GM19025 (cell line): ENCODE measurements around the gene PDE6B.
"Not testable (repeated sequence)": the region's sequence is repeated elsewhere in the genome, so short reads cannot be mapped to it uniquely, and the experiment has no call there.

Experiments
- ATAC-seq: cut with Tn5 transposase; IDR thresholded peaks from one replicate; pipeline ENCODE4 v1.9.1; 2021; ENCODE audit warnings: mild to moderate bottlenecking, low read depth, moderate library complexity; ENCODE audit not compliant: unreplicated experiment

PDE6B gene

DNA sequence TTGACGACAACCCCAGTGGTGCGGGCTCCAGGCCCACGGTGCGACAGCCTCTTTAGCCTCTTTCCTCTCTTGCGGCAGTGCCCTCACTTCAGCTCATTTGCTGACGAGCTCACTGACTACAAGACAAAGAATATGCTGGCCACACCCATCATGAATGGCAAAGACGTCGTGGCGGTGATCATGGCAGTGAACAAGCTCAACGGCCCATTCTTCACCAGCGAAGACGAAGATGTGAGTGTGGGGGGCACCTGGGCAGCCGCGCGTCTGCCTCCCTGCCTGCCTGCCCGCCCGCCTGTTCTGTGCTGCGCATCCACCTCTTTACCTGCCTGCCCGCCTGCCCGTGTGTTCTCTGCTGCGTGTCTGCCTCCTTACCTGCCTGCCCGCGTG lies 9.2 kb downstream of the PDE6B start:
- no peak for ATAC-seq

GRCh38 chr4:635066-635835 lies 9.9 kb downstream of the PDE6B start:
- ATAC-seq: not testable (repeated sequence)

DNA sequence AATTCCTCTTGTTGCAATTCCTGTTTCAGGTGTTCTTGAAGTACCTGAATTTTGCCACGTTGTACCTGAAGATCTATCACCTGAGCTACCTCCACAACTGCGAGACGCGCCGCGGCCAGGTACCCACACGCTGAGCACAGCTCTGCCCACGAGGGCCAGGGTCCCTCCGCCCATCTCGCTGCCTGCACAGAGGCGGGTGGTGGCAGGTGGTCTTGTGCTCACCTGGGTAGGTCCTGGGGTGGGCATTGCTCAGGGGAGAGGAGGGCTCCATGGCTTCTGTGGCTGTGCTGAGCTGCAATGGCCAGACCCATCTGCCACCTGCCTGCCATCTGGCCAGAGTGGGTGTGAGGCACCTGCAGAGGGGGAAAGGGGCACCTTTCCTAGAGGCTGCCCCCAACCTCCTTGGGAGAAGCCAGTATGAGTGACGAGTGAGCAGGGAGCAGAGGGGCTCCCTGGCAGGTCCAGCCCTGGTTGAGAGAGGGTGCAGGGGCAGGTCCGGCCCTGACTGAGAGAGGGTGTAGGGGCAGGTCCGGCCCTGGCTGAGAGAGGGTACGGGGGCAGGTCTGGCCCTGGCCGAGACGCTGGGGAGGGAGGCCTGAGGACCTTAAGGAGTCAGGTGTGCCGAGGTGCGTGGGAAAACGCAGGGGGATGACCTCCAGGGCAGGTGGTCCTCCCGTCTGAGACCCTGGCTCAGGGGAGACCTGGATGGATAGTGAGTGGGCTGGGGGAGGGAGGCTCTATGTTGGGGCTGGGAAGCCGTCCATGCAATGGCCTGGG lies 10.7 kb downstream of the PDE6B start:
- ATAC-seq: no peak

- ATAC-seq: no peak
These were observed 11.3 kb downstream of the PDE6B start for GRCh38 chr4:636628-637159.

DNA sequence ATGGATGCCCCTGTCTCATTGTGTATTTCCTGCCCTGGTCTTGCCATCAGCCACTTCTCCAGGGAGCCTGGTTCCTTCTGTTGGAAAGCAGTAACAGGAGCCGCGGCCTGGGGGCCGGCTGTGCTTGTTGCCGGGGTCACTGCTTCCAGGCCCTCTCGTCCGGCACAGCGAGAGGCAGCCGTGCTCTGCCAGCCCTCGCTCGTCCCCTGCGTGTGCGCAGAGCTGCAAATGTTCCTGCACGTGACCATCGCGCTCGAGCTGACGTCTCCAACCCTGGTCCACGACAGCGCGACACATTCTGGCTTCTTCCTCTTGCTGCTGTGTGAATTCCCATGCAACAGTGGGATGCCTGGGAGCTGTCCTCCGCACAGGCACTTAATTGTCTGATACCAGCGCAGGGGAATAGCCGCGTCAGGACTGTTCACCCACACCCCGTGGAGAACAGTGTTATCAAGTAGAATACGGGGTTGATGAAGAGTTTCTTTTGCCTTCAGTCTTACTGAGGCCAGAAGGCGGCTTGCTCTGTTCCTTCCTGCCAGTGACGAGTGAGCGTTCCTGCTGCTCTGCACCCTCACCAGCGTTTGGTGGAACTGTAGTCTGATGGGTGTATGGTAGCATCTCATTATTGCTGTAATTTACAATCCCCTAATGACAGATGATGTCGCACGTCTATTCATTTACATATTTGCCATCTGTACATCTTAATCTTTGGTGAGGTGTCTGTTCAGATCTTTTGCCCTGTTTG lies 12.3 kb downstream of the PDE6B start:
- no peak for ATAC-seq

DNA sequence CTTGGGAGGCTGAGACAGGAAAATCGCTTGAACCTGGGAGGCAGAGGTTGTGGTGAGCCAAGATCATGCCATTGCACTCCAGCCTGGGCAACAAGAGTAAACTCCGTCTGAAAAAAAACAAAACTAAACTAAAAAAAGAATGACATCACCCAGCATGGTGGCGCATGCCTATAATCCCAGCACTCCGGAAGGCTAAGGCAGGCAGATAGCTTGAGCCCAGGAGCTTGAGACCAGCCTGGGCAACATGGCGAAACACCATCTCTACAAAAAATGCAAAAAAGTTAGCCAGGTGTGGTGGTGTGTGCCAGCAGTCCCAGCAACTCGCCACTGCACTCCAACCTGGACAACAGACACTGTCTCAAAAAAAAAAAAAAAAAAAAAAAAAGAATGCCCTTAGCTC lies 17.0 kb downstream of the PDE6B start:
- not testable (repeated sequence) for ATAC-seq

GRCh38 chr4:646460-646859 lies 21.1 kb downstream of the PDE6B start:
- no peak for ATAC-seq

DNA sequence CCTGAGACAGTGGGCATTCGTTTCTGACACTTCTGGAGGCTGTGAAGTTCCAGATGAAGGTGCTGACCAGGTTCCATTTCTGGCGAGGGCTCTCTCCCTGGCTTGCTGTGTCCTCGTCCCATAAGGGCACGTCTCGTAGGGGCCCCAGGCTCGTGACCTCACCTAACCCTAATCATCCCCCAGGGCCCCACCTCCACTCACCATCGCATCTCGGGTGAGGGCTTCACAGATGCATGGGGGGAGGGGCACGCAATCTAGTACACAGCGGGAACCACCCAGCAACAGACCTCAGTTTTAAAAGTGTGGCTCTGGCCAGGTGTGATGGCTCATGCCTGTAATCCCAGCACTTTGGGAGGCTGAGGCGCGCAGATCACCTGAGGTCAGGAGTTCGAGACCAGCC lies 22.1 kb downstream of the PDE6B start:
- no peak for ATAC-seq

GRCh38 chr4:648579-649292 lies 23.4 kb downstream of the PDE6B start:
- ATAC-seq: no peak

- no peak for ATAC-seq
These were observed 23.9 kb downstream of the PDE6B start for GRCh38 chr4:649293-649625.

DNA sequence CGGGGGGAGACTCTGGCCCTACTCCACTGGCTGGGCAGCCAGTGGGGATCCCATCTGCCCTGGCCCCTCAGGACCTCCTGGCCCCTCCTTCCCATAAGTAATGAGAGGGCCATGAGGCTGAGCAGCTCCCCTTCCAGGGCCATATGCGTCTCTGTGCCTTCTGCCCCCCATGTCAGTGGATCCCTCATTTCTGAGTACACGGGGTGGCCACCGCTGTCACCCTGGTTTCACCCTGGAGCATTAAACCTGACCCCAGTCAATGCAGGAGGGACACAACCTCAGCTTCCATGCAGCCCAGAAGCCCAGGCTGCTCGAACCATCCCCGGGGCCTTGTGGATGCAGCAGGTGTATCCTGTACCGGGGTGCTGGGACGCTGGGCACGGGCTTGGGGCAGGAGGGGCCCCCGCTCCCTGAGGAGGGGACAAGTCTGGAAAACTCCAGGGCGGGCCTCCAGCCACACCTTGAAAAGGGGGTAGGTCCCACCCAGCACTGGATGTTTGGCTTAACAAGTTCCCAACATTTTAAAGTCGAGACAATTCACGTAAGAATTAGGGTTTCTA lies 24.5 kb downstream of the PDE6B start:
- no peak for ATAC-seq

GRCh38 chr4:650461-650860 lies 25.1 kb downstream of the PDE6B start:
- no peak for ATAC-seq

DNA sequence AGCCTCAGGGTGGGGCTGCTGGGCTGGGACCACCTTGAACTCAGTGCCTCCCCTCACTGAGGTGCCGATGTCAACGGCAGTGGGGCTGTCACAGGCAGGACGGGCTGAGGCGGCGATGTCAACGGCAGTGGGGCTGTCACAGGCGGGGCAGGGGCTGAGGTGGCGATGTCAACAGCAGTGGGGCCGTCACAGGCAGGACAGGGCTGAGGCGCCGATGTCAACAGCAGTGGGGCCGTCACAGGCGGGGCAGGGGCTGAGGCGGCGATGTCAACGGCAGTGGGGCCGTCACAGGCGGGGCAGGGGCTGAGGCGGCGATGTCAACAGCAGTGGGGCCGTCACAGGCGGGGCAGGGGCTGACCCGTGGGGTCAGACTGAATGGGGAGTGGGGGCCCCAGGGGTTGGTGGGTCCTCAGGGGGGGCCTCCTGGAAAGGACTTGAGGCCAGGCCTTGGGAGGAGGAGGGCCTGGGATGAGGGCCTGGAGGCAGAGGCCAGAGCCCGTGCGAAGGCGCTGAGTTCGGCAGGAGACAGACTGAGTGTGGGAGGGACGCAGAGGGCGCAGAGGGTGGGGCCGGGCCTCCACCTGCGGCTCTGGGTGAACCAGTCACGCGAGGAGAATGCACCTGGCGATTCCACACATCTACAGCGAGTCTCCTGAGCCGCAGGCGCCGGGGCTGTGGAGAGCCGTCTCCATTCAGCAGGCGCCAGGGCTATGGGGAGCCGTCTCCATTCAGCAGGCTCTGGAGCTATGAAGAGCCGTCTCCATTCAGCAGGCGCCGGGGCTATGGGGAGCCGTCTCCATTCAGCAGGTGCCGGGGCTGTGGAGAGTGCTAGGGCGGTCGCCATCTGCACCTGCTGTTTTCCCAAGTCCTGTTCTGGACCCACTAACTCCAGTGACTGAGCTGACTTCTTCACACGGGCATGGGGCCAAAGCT lies 25.8 kb downstream of the PDE6B start:
- ATAC-seq: no peak

DNA sequence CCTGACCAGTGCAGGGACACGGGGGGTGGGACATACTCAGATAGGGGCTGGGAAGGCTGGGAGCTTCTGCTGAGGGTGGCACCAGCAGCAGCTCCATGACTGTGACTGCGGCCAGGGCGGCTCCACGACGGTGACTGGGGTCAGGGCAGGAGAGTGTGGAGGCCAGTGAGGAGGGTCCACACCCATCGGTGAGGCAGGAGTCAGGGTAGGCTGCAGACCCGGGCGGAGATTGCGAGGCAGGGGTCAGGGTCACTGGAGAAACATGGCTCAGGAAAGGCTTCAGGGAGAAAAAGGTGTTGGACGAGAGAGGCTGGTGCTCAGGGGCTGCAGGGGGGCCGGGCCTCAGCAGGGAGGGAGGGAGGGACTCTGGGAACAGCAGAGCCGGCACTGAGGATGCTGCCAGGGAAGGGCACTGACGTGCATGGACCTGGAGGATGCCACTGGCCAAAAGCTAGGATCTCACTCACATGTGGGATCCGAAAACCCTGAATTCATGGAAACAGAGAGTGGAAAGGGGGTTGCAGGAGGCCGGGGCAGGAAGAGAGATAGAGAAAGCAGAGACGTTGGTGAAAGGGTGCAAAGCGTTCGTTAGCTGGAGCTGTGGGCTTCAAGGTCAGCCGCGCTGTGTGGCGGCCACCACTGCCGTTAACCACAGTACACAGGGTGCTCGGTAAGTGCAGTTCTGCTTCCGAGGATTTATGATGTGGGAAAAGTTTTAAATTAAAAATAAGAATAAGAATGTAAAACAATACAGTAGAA lies 26.7 kb downstream of the PDE6B start:
- ATAC-seq: no peak

DNA sequence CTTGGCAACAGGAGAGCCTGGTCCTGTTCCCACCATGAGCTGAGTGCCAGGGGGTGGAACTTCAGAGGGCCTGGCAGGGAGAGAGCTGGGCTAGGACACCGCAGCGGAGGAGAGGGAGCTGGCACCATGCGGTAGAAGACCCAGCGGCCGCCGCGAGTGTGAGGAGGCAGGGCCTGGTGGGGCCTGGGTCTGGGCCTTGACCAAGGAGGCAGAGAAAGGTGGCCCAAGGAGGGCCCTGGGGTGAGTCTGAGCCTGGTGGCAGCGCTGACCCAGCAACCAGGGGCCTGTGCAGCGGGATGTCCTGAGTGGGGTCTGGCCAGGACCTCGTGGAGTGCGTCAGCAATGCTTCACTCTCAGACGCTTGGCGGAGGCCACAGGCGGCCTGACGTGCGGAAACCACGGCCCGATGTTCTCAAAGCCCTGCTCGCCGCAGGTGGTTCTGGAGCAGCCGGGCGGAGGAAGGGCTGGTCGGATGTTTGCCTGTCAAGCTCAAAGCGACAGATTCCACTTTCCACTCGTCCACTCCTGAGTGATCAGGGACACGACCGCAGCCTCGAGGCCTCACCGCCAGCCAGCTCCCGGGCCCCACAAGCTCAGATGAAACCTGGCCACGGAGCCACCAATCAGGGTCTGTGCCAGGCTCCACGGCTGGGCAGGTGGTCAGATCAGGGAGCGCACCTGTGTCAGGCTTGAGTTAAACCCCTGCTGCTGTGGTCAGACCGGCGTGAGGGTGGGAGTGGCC lies 27.9 kb downstream of the PDE6B start:
- ATAC-seq: no peak

DNA sequence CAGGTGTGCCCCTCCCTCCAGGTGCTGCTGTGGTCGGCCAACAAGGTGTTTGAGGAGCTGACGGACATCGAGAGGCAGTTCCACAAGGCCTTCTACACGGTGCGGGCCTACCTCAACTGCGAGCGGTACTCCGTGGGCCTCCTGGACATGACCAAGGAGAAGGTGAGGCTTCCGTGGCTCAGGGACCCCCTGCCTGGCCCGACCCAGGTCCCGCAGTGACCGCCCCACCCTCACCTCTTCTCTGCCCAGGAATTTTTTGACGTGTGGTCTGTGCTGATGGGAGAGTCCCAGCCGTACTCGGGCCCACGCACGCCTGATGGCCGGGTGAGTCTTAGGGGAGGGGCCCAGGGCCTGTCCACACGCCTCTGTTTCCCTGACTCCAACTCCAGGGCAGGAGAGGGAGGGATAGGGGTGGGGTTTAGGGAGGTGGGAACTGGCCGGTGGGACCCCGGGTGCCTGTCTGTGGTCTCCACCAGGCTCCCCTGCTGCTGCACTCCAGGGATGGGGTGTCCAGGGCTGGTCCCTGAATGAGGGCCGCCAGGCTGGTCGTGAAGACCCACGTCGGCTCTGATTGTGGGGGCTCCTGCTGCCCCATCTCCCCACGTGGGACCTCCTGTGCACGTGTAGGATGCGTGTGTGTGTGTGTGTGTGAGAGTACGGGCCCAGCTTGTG lies 28.6 kb downstream of the PDE6B start:
- no peak for ATAC-seq

GRCh38 chr4:654503-654845 lies 29.1 kb downstream of the PDE6B start:
- ATAC-seq: no peak
